Neural cell (in vitro differentiated cells): ENCODE data around the gene HIF1AN. TPM values are rescaled to one million over a fixed set of nuclear protein-coding genes. Genes with fewer than 3 reads are reported as not detected.

Experiments used
- H2AFZ ChIP-seq: fragments of 200-600, 300-800 bp; sonication (generic), shearing (Covaris generic); 2 replicates; pipeline ENCODE4 v1.6.0; 2014; ENCODE audit warnings: low read depth, mild to moderate bottlenecking, antibody characterized with exemption, low read length, moderate library complexity
- H3F3A ChIP-seq: fragments of 200-600 bp; shearing (Covaris generic); 2 replicates; pipeline ENCODE4 v1.6.1; 2016; ENCODE audit warnings: mild to moderate bottlenecking, moderate library complexity, mixed read lengths, antibody characterized with exemption, low read length; ENCODE audit not compliant: insufficient read depth, poor library complexity, severe bottlenecking
- H3K27ac ChIP-seq: fragments of 200-600, 300-800 bp; sonication (generic), shearing (Covaris generic); 2 replicates; pipeline ENCODE4 v1.5.1; 2014; ENCODE audit warnings: mild to moderate bottlenecking, low read length, moderate library complexity
- H3K27me3 ChIP-seq: fragments of 300-800, 200-600 bp; sonication (generic), shearing (Covaris generic); 2 replicates; pipeline ENCODE4 v1.6.0; 2014; ENCODE audit warnings: mild to moderate bottlenecking, low read depth, low read length, moderate library complexity; ENCODE audit not compliant: insufficient read depth
- H3K36me3 ChIP-seq: fragments of 300-800, 200-600 bp; sonication (generic), shearing (Covaris generic); 2 replicates; pipeline ENCODE4 v1.5.1; 2014; ENCODE audit warnings: mild to moderate bottlenecking, antibody characterized with exemption, low read length, moderate library complexity; ENCODE audit not compliant: insufficient read depth
- H3K4me2 ChIP-seq: fragments of 300-800, 200-600 bp; sonication (generic), shearing (Covaris generic); 2 replicates; pipeline ENCODE4 v1.6.0; 2014; ENCODE audit warnings: mild to moderate bottlenecking, low read length
- H3K4me3 ChIP-seq: fragments of 300-800, 200-600 bp; sonication (generic), shearing (Covaris generic); 2 replicates; pipeline ENCODE4 v1.5.1; 2014; ENCODE audit warnings: mild to moderate bottlenecking, low read length, moderate library complexity
- H3K79me2 ChIP-seq: fragments of 200-600 bp; shearing (Covaris generic); replicated peaks from 2 replicates; pipeline ENCODE4 v1.6.0; 2014; ENCODE audit warnings: mild to moderate bottlenecking, low read length, moderate library complexity; ENCODE audit not compliant: insufficient read depth
- H3K9ac ChIP-seq: fragments of 300-800, 200-600 bp; sonication (generic), shearing (Covaris generic); 2 replicates; pipeline ENCODE4 v1.6.1; 2016; ENCODE audit warnings: mild to moderate bottlenecking, low read length, mixed read lengths
- H3K9me2 ChIP-seq: fragments of 200-600 bp; shearing (Covaris generic); 2 replicates; pipeline ENCODE4 v1.6.1; 2016; ENCODE audit warnings: mild to moderate bottlenecking, low read length, mixed read lengths; ENCODE audit not compliant: insufficient read depth
- H3K9me3 ChIP-seq: fragments of 200-600, 300-800 bp; sonication (generic), shearing (Covaris generic); 2 replicates; pipeline ENCODE4 v1.6.1; 2016; ENCODE audit warnings: mild to moderate bottlenecking, mixed run types, low read length, moderate library complexity, mixed read lengths
- H4K20me1 ChIP-seq: fragments of 200-600 bp; shearing (Covaris generic); 2 replicates; pipeline ENCODE4 v1.6.1; 2016; ENCODE audit warnings: mild to moderate bottlenecking, mixed run types; ENCODE audit not compliant: insufficient read depth
- EP300 ChIP-seq: fragments of 450-650 bp; conservative IDR thresholded peaks from 2 replicates; pipeline ENCODE4 v1.6.1; 2014; ENCODE audit warnings: antibody characterized with exemption, mild to moderate bottlenecking, moderate library complexity; ENCODE audit not compliant: poor library complexity, severe bottlenecking
- EZH2 ChIP-seq: fragments of 200-600, 300-800 bp; shearing (Covaris generic), sonication (generic); IDR thresholded peaks from 2 replicates; pipeline ENCODE4 v1.6.1; 2014; ENCODE audit warnings: antibody characterized with exemption, low read length, borderline replicate concordance, mild to moderate bottlenecking; ENCODE audit not compliant: insufficient read depth, poor library complexity, severe bottlenecking
- MXI1 ChIP-seq: fragments of 450-650 bp; conservative IDR thresholded peaks from 2 replicates; pipeline ENCODE4 v1.6.1; 2014; ENCODE audit warnings: antibody characterized with exemption, mild to moderate bottlenecking; ENCODE audit not compliant: poor library complexity, severe bottlenecking
- POLR2AphosphoS5 ChIP-seq: IDR thresholded peaks from 2 replicates; pipeline ENCODE4 v1.6.1; 2012
- RAD21 ChIP-seq: fragments of 450-650 bp; conservative IDR thresholded peaks from 2 replicates; pipeline ENCODE4 v1.6.1; 2014; ENCODE audit warnings: antibody characterized with exemption, mild to moderate bottlenecking, moderate library complexity
- REST ChIP-seq: IDR thresholded peaks from 2 replicates; pipeline ENCODE4 v1.6.1; 2012; ENCODE audit warnings: borderline replicate concordance
- SMC3 ChIP-seq: fragments of 450-650 bp; conservative IDR thresholded peaks from 2 replicates; pipeline ENCODE4 v1.6.1; 2014; ENCODE audit warnings: antibody characterized with exemption, mild to moderate bottlenecking, moderate library complexity; ENCODE audit not compliant: poor library complexity
- TAF1 ChIP-seq: IDR thresholded peaks from 2 replicates; pipeline ENCODE4 v1.6.1; 2012; ENCODE audit warnings: low read depth
- polyA plus RNA-seq: library from polyadenylated mRNA; depleted of rRNA; stranded (reverse); fragments of >200 nt; gene quantifications from 2 replicates; pipeline ENCODE4 v1.2.3, GENCODE V29; 2014
- TF ChIP-seq, protein P1 (sequence below): fragments of 450-650 bp; IDR thresholded peaks from 2 replicates; pipeline ENCODE4 v1.5.1; 2014; ENCODE audit warnings: antibody characterized with exemption, mild to moderate bottlenecking, moderate library complexity; ENCODE audit not compliant: poor library complexity, severe bottlenecking

HIF1AN gene
- polyA plus RNA-seq, 1 donor from 2014 or later: 16.1 TPM

DNA sequence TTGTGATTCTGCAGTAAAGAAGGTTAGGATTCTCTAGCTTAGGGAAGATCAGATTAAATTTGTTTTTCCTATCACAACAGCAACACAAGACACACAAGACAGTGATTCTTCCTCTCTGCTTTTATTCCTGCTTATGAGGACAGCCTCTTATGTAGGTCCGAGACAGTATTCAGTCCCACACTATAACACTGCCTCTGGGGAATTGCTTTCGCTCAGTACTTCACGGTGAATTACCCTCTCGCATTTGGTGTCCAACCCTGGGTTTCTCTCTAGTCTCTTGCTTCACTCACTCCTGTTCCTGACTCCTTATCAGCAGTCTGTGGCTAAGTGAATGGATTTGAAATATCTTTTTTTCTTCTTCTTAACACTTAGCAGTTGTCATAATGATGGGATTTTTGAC, 1.7 kb downstream of the HIF1AN start:
- Histone ChIP-seq H3K4me2 (peak overlapping the region; percentile 22), H3K4me3 (peak overlapping the region; percentile 75), H3K27me3 (no peaks in the 10 kb centered on the region), H3K9me3 (no peaks in the 10 kb centered on the region), H3K9me2 (no peaks in the 10 kb centered on the region), H4K20me1 (no peaks in the 10 kb centered on the region), H3K27ac (no peak overlapping the region), H3F3A (no peaks in the 10 kb centered on the region), H2AFZ (no peak overlapping the region), H3K79me2 (peaks cover 31% of the 10 kb centered on the region), H3K36me3 (peaks cover 7% of the 10 kb centered on the region), H3K9ac (no peak overlapping the region)
- TF ChIP-seq, protein P1, sequence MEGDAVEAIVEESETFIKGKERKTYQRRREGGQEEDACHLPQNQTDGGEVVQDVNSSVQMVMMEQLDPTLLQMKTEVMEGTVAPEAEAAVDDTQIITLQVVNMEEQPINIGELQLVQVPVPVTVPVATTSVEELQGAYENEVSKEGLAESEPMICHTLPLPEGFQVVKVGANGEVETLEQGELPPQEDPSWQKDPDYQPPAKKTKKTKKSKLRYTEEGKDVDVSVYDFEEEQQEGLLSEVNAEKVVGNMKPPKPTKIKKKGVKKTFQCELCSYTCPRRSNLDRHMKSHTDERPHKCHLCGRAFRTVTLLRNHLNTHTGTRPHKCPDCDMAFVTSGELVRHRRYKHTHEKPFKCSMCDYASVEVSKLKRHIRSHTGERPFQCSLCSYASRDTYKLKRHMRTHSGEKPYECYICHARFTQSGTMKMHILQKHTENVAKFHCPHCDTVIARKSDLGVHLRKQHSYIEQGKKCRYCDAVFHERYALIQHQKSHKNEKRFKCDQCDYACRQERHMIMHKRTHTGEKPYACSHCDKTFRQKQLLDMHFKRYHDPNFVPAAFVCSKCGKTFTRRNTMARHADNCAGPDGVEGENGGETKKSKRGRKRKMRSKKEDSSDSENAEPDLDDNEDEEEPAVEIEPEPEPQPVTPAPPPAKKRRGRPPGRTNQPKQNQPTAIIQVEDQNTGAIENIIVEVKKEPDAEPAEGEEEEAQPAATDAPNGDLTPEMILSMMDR: no peak
- TF ChIP-seq SMC3 (no peak), RAD21 (no peak), REST (no peak), EP300 (no peak), MXI1 (no peak), EZH2 (no peak), POLR2AphosphoS5 (no peak), TAF1 (no peak)

GRCh38 chr10:100544950-100545349, 9.2 kb downstream of the HIF1AN start:
- no peaks in the 10 kb centered on the region for H4K20me1 ChIP-seq
- H3K36me3 ChIP-seq: peaks cover 7% of the 10 kb centered on the region
- no peaks in the 10 kb centered on the region for H3K9me3 ChIP-seq
- no peaks in the 10 kb centered on the region for H3K27me3 ChIP-seq
- H3K79me2 ChIP-seq: no peaks in the 10 kb centered on the region
- H3K9me2 ChIP-seq: no peaks in the 10 kb centered on the region
- no peak overlapping the region for H2AFZ ChIP-seq
- H3K9ac ChIP-seq: no peak overlapping the region
- H3K4me3 ChIP-seq: no peak overlapping the region
- H3F3A ChIP-seq: no peaks in the 10 kb centered on the region
- H3K4me2 ChIP-seq: no peak overlapping the region
- TF ChIP-seq REST (no peak), EP300 (no peak), SMC3 (no peak), RAD21 (no peak), POLR2AphosphoS5 (no peak)
- TF ChIP-seq, protein P1: no peak
- no peak overlapping the region for H3K27ac ChIP-seq
